ENCODE results near the gene KRT5.

Gene KRT5

GRCh38 chr12:52540531-52540930 lies 20.3 kb upstream of the KRT5 start:
- no peak overlapping the region for H3K9ac ChIP-seq
- no peak overlapping the region for H3K4me3 ChIP-seq (ENCODE audit: low read depth, low read length)
- no peak overlapping the region for H2AFZ ChIP-seq
- no peaks in the 10 kb centered on the region for H3K27me3 ChIP-seq (ENCODE audit: control insufficient read depth, insufficient read depth, low read length)
- no peaks in the 10 kb centered on the region for H3K9me3 ChIP-seq (ENCODE audit: control insufficient read depth, low read length)
- H3K4me2 ChIP-seq (ENCODE audit: low read length): no peak overlapping the region
- no peaks in the 10 kb centered on the region for H3K4me1 ChIP-seq
- TF ChIP-seq CTCF (IDR thresholded peaks at IDR 0.05): no peak
- H3K79me2 ChIP-seq: no peaks in the 10 kb centered on the region
- no peaks in the 10 kb centered on the region for H3K36me3 ChIP-seq (ENCODE audit: control insufficient read depth, insufficient read depth, low read length)
- no peak overlapping the region for H3K27ac ChIP-seq

- Histone ChIP-seq H3K36me3 (ENCODE audit: control insufficient read depth, insufficient read depth, low read length) (no peaks in the 10 kb centered on the region), H3K27ac (no peak overlapping the region), H3K4me1 (no peaks in the 10 kb centered on the region), H3K79me2 (no peaks in the 10 kb centered on the region), H3K4me2 (ENCODE audit: low read length) (no peak overlapping the region), H3K9ac (no peak overlapping the region), H3K27me3 (ENCODE audit: control insufficient read depth, insufficient read depth, low read length) (no peaks in the 10 kb centered on the region), H3K4me3 (ENCODE audit: low read depth, low read length) (no peak overlapping the region), H3K9me3 (ENCODE audit: control insufficient read depth, low read length) (no peaks in the 10 kb centered on the region), H2AFZ (no peak overlapping the region)
- TF ChIP-seq CTCF (IDR thresholded peaks at IDR 0.05): no peak
These were observed 19.6 kb upstream of the KRT5 start for GRCh38 chr12:52539821-52540173.

- Histone ChIP-seq H3K4me2 (ENCODE audit: low read length) (no peak overlapping the region), H3K9ac (no peak overlapping the region), H3K79me2 (no peaks in the 10 kb centered on the region), H3K9me3 (ENCODE audit: control insufficient read depth, low read length) (no peaks in the 10 kb centered on the region), H3K27me3 (ENCODE audit: control insufficient read depth, insufficient read depth, low read length) (no peaks in the 10 kb centered on the region), H3K4me3 (ENCODE audit: low read depth, low read length) (no peak overlapping the region), H3K4me1 (no peaks in the 10 kb centered on the region), H3K27ac (no peak overlapping the region), H2AFZ (no peak overlapping the region), H3K36me3 (ENCODE audit: control insufficient read depth, insufficient read depth, low read length) (no peaks in the 10 kb centered on the region)
- TF ChIP-seq CTCF (IDR thresholded peaks at IDR 0.05): no peak
These were observed 19.1 kb upstream of the KRT5 start for GRCh38 chr12:52539083-52539820.

- no peaks in the 10 kb centered on the region for H3K79me2 ChIP-seq
- H3K27me3 ChIP-seq (ENCODE audit: control insufficient read depth, insufficient read depth, low read length): no peaks in the 10 kb centered on the region
- H3K9ac ChIP-seq: no peak overlapping the region
- H3K4me3 ChIP-seq (ENCODE audit: low read depth, low read length): no peak overlapping the region
- no peaks in the 10 kb centered on the region for H3K4me1 ChIP-seq
- H3K27ac ChIP-seq: no peak overlapping the region
- no peaks in the 10 kb centered on the region for H3K36me3 ChIP-seq (ENCODE audit: control insufficient read depth, insufficient read depth, low read length)
- H3K9me3 ChIP-seq (ENCODE audit: control insufficient read depth, low read length): no peaks in the 10 kb centered on the region
- no peak overlapping the region for H3K4me2 ChIP-seq (ENCODE audit: low read length)
- TF ChIP-seq CTCF (IDR thresholded peaks at IDR 0.05): no peak
- no peak overlapping the region for H2AFZ ChIP-seq
These were observed 16.9 kb upstream of the KRT5 start for GRCh38 chr12:52537101-52537500.

GRCh38 chr12:52535574-52535973 lies 15.4 kb upstream of the KRT5 start:
- no peaks in the 10 kb centered on the region for H3K36me3 ChIP-seq (ENCODE audit: control insufficient read depth, insufficient read depth, low read length)
- no peak overlapping the region for H3K4me3 ChIP-seq (ENCODE audit: low read depth, low read length)
- no peak overlapping the region for H3K9ac ChIP-seq
- H3K4me1 ChIP-seq: no peaks in the 10 kb centered on the region
- H3K4me2 ChIP-seq (ENCODE audit: low read length): no peak overlapping the region
- H3K27me3 ChIP-seq (ENCODE audit: control insufficient read depth, insufficient read depth, low read length): no peaks in the 10 kb centered on the region
- H3K79me2 ChIP-seq: no peaks in the 10 kb centered on the region
- no peak for TF ChIP-seq CTCF (IDR thresholded peaks at IDR 0.05)
- no peaks in the 10 kb centered on the region for H3K9me3 ChIP-seq (ENCODE audit: control insufficient read depth, low read length)
- no peak overlapping the region for H3K27ac ChIP-seq
- H2AFZ ChIP-seq: no peak overlapping the region

Data from parathyroid adenoma (tissue), 2 donors.